Activated naive CD8-positive, alpha-beta T cell treated with anti-CD3 and anti-CD28 coated beads for 36 hours (primary cell): ENCODE data around the gene IL1RL2. TPM values are rescaled to one million over a fixed set of nuclear protein-coding genes. Genes with fewer than 3 reads are reported as not detected.

ENCODE experiments used
- DNase-seq: peaks from one replicate; pipeline ENCODE4 v3.0.0; 2021
- H3K27ac Mint-ChIP-seq: one replicate; pipeline ENCODE4 v1.8.0; 2022; ENCODE audit warnings: mild to moderate bottlenecking, moderate library complexity, mixed read lengths
- H3K27me3 Mint-ChIP-seq: one replicate; pipeline ENCODE4 v1.8.0; 2022; ENCODE audit warnings: mild to moderate bottlenecking, mixed read lengths
- H3K36me3 Mint-ChIP-seq: one replicate; pipeline ENCODE4 v1.8.0; 2021; ENCODE audit warnings: mild to moderate bottlenecking, mixed read lengths
- H3K4me1 Mint-ChIP-seq: one replicate; pipeline ENCODE4 v1.8.0; 2021; ENCODE audit warnings: mixed read lengths
- H3K4me3 Mint-ChIP-seq: one replicate; pipeline ENCODE4 v1.8.0; 2022; ENCODE audit warnings: mild to moderate bottlenecking, moderate library complexity, mixed read lengths
- H3K9me3 Mint-ChIP-seq: one replicate; pipeline ENCODE4 v1.8.0; 2022; ENCODE audit warnings: mixed read lengths
- total RNA-seq, 2 experiments: library from RNA; stranded (reverse); gene quantifications; one replicate each; pipeline ENCODE4 v1.2.3, GENCODE V29; 2021

Gene IL1RL2
- total RNA-seq, 2 experiments from 2014 or later: 0.25 TPM; not detected in 1

GRCh38 chr2:102256276-102256675 is 69.5 kb downstream of the IL1RL2 start:
- Mint-ChIP-seq H3K36me3 (peaks cover 26% of the 10 kb centered on the region), H3K27ac (no peak overlapping the region), H3K4me1 (peaks cover 66% of the 10 kb centered on the region), H3K9me3 (peaks cover 13% of the 10 kb centered on the region), H3K27me3 (peaks cover 1% of the 10 kb centered on the region), H3K4me3 (no peak overlapping the region)
- no peak for DNase-seq

- DNase-seq: no peak
- Mint-ChIP-seq H3K9me3 (peaks cover 13% of the 10 kb centered on the region), H3K27me3 (no peaks in the 10 kb centered on the region), H3K4me3 (no peak overlapping the region), H3K27ac (peak overlapping the region; percentile 99), H3K4me1 (peaks cover 62% of the 10 kb centered on the region), H3K36me3 (peaks cover 26% of the 10 kb centered on the region)
These were observed 70.1 kb downstream of the IL1RL2 start for GRCh38 chr2:102256874-102257462.

- Mint-ChIP-seq H3K36me3 (peaks cover 26% of the 10 kb centered on the region), H3K4me3 (no peak overlapping the region), H3K27ac (peak overlapping the region; percentile 99), H3K27me3 (no peaks in the 10 kb centered on the region), H3K9me3 (peaks cover 9% of the 10 kb centered on the region), H3K4me1 (peaks cover 51% of the 10 kb centered on the region)
- no peak for DNase-seq
These were observed 71.2 kb downstream of the IL1RL2 start for GRCh38 chr2:102258025-102258385.

- DNase-seq: peak; percentile 37
- Mint-ChIP-seq H3K4me3 (peak overlapping the region; percentile 32), H3K4me1 (peaks cover 46% of the 10 kb centered on the region), H3K27ac (peak overlapping the region; percentile 99), H3K36me3 (peaks cover 25% of the 10 kb centered on the region), H3K9me3 (peaks cover 9% of the 10 kb centered on the region), H3K27me3 (no peaks in the 10 kb centered on the region)
These were observed 71.7 kb downstream of the IL1RL2 start for GRCh38 chr2:102258386-102259074.

GRCh38 chr2:102261467-102262135 is 74.8 kb downstream of the IL1RL2 start:
- H3K9me3 Mint-ChIP-seq: peaks cover 6% of the 10 kb centered on the region
- DNase-seq: no peak
- peaks cover 34% of the 10 kb centered on the region for H3K4me1 Mint-ChIP-seq
- no peak overlapping the region for H3K4me3 Mint-ChIP-seq
- H3K36me3 Mint-ChIP-seq: peaks cover 20% of the 10 kb centered on the region
- no peak overlapping the region for H3K27ac Mint-ChIP-seq
- H3K27me3 Mint-ChIP-seq: no peaks in the 10 kb centered on the region

GRCh38 chr2:102262216-102263129 is 75.7 kb downstream of the IL1RL2 start:
- DNase-seq: no peak
- H3K27me3 Mint-ChIP-seq: no peaks in the 10 kb centered on the region
- peaks cover 6% of the 10 kb centered on the region for H3K9me3 Mint-ChIP-seq
- H3K4me1 Mint-ChIP-seq: peaks cover 26% of the 10 kb centered on the region
- no peak overlapping the region for H3K27ac Mint-ChIP-seq
- H3K4me3 Mint-ChIP-seq: no peak overlapping the region
- H3K36me3 Mint-ChIP-seq: peaks cover 15% of the 10 kb centered on the region

- Mint-ChIP-seq H3K9me3 (no peaks in the 10 kb centered on the region), H3K27ac (no peak overlapping the region), H3K27me3 (peaks cover 4% of the 10 kb centered on the region), H3K4me1 (peaks cover 10% of the 10 kb centered on the region), H3K4me3 (no peak overlapping the region), H3K36me3 (no peaks in the 10 kb centered on the region)
- no peak for DNase-seq
These were observed 78.1 kb downstream of the IL1RL2 start for GRCh38 chr2:102264952-102265351.

GRCh38 chr2:102266204-102266603 is 79.4 kb downstream of the IL1RL2 start:
- no peak overlapping the region for H3K4me3 Mint-ChIP-seq
- peaks cover 11% of the 10 kb centered on the region for H3K4me1 Mint-ChIP-seq
- H3K27ac Mint-ChIP-seq: no peak overlapping the region
- H3K9me3 Mint-ChIP-seq: no peaks in the 10 kb centered on the region
- H3K27me3 Mint-ChIP-seq: peaks cover 9% of the 10 kb centered on the region
- H3K36me3 Mint-ChIP-seq: no peaks in the 10 kb centered on the region
- no peak for DNase-seq

GRCh38 chr2:102267774-102268173 is 81.0 kb downstream of the IL1RL2 start:
- no peak overlapping the region for H3K27ac Mint-ChIP-seq
- no peaks in the 10 kb centered on the region for H3K36me3 Mint-ChIP-seq
- peaks cover 21% of the 10 kb centered on the region for H3K4me1 Mint-ChIP-seq
- no peaks in the 10 kb centered on the region for H3K9me3 Mint-ChIP-seq
- no peak for DNase-seq
- H3K27me3 Mint-ChIP-seq: peaks cover 9% of the 10 kb centered on the region
- no peak overlapping the region for H3K4me3 Mint-ChIP-seq

GRCh38 chr2:102268510-102269199 is 81.8 kb downstream of the IL1RL2 start:
- Mint-ChIP-seq H3K4me1 (peaks cover 20% of the 10 kb centered on the region), H3K27ac (no peak overlapping the region), H3K4me3 (no peak overlapping the region), H3K27me3 (peaks cover 9% of the 10 kb centered on the region), H3K9me3 (no peaks in the 10 kb centered on the region), H3K36me3 (no peaks in the 10 kb centered on the region)
- no peak for DNase-seq

- DNase-seq: no peak
- Mint-ChIP-seq H3K36me3 (no peaks in the 10 kb centered on the region), H3K9me3 (no peaks in the 10 kb centered on the region), H3K27me3 (peaks cover 9% of the 10 kb centered on the region), H3K4me1 (peaks cover 20% of the 10 kb centered on the region), H3K4me3 (no peak overlapping the region), H3K27ac (no peak overlapping the region)
These were observed 82.3 kb downstream of the IL1RL2 start for GRCh38 chr2:102269200-102269524.

GRCh38 chr2:102271844-102272243 is 85.0 kb downstream of the IL1RL2 start:
- H3K27me3 Mint-ChIP-seq: peaks cover 14% of the 10 kb centered on the region
- H3K4me1 Mint-ChIP-seq: peaks cover 31% of the 10 kb centered on the region
- peaks cover 5% of the 10 kb centered on the region for H3K9me3 Mint-ChIP-seq
- H3K36me3 Mint-ChIP-seq: no peaks in the 10 kb centered on the region
- H3K27ac Mint-ChIP-seq: no peak overlapping the region
- no peak overlapping the region for H3K4me3 Mint-ChIP-seq
- DNase-seq: no peak

- no peak overlapping the region for H3K4me3 Mint-ChIP-seq
- peaks cover 42% of the 10 kb centered on the region for H3K4me1 Mint-ChIP-seq
- H3K36me3 Mint-ChIP-seq: no peaks in the 10 kb centered on the region
- H3K27ac Mint-ChIP-seq: no peak overlapping the region
- peaks cover 14% of the 10 kb centered on the region for H3K27me3 Mint-ChIP-seq
- no peak for DNase-seq
- peaks cover 5% of the 10 kb centered on the region for H3K9me3 Mint-ChIP-seq
These were observed 86.9 kb downstream of the IL1RL2 start for GRCh38 chr2:102273619-102274211.

GRCh38 chr2:102276549-102277201 is 89.9 kb downstream of the IL1RL2 start:
- Mint-ChIP-seq H3K4me1 (peaks cover 29% of the 10 kb centered on the region), H3K27ac (peak overlapping the region; percentile 26)
- no peak for DNase-seq

More at GRCh38 chr2:102276549-102277201, 89.9 kb downstream of the IL1RL2 start:
- H3K9me3 Mint-ChIP-seq: peaks cover 5% of the 10 kb centered on the region
- no peak overlapping the region for H3K4me3 Mint-ChIP-seq
- no peaks in the 10 kb centered on the region for H3K36me3 Mint-ChIP-seq
- H3K27me3 Mint-ChIP-seq: peaks cover 4% of the 10 kb centered on the region
